T-cell (primary cell): ENCODE measurements around the gene EDIL3. TPM values are rescaled to one million over a fixed set of nuclear protein-coding genes. Genes with fewer than 3 reads are reported as not detected.

Experiments used
- ATAC-seq, 4 experiments: fragments of 200-7000 bp in 3 of 4; fragments of 150-1000 bp in 1 of 4; cut with Tn5 transposase; replicated peaks in 1 of 4; 1 replicate in 3 of 4; 2 replicates in 1 of 4; pipeline ENCODE4 v1.10.0; 2021; ENCODE audit warnings: moderate library complexity in 3 of 4, mild to moderate bottlenecking in 2 of 4, moderate number of reproducible peaks in 1 of 4
- CTCF ChIA-PET, 2 donors: fragments of 300-600 bp; sonication (Branson Sonifier 250); formaldehyde crosslinking; loops; one replicate each; lab custom pipeline; 2022; ENCODE audit warnings: antibody characterized with exemption in 2 of 2; lab: Charles Lee
- POLR2A ChIA-PET, 2 donors: fragments of 300-600 bp; sonication (Branson Sonifier 250); formaldehyde crosslinking; loops; one replicate each; lab custom pipeline; 2022; ENCODE audit warnings: antibody characterized with exemption in 2 of 2; lab: Charles Lee
- DNase-seq, 35 experiments: peaks; one replicate each; pipeline versions ENCODE4 v3.0.0 to v3.0.0-alpha.2; 2013 to 2023
- H3K27ac ChIP-seq: one replicate; pipeline ENCODE4 v1.5.1; 2013; ENCODE audit warnings: low read length
- H3K27me3 ChIP-seq, 2 experiments: replicated peaks in 1 of 2; 1 replicate in 1 of 2; 2 replicates in 1 of 2; pipeline versions ENCODE4 v1.6.1 to v1.7.0; 2013; ENCODE audit warnings: low read length in 1 of 2, mixed read lengths in 1 of 2; ENCODE audit not compliant: control insufficient read depth in 2 of 2, insufficient read depth in 2 of 2; ENCODE audit errors: extremely low read depth in 1 of 2
- H3K36me3 ChIP-seq, 2 donors: 1 replicate in 1 of 2; 2 replicates in 1 of 2; pipeline versions ENCODE4 v1.6.1 to v1.7.0; 2013; ENCODE audit warnings: low read length in 1 of 2; ENCODE audit not compliant: control insufficient read depth in 2 of 2, insufficient read depth in 1 of 2; ENCODE audit errors: extremely low read depth in 1 of 2
- H3K4me1 ChIP-seq, 2 experiments: 1 replicate in 1 of 2; 2 replicates in 1 of 2; pipeline versions ENCODE4 v1.6.1 to v1.7.0; 2013; ENCODE audit warnings: low read length in 2 of 2, mixed read lengths in 1 of 2; ENCODE audit not compliant: insufficient read depth in 2 of 2, control insufficient read depth in 1 of 2; ENCODE audit errors: extremely low read depth in 1 of 2
- H3K4me3 ChIP-seq, 2 donors: 1 replicate in 1 of 2; 2 replicates in 1 of 2; pipeline versions ENCODE4 v1.5.1 to v1.7.0; 2013; ENCODE audit warnings: mild to moderate bottlenecking in 2 of 2, low read length in 1 of 2, moderate library complexity in 1 of 2; ENCODE audit not compliant: control insufficient read depth in 1 of 2; ENCODE audit errors: extremely low read depth in 1 of 2
- H3K9me3 ChIP-seq: 2 replicates; pipeline ENCODE4 v1.7.0; 2013
- H3K27ac Mint-ChIP-seq, 2 donors: one replicate each; pipeline ENCODE4 v1.8.0; 2020 to 2021; ENCODE audit warnings: mild to moderate bottlenecking in 2 of 2, mixed read lengths in 2 of 2
- H3K27me3 Mint-ChIP-seq, 2 donors: one replicate each; pipeline ENCODE4 v1.8.0; 2021 to 2022; ENCODE audit warnings: mixed read lengths in 2 of 2
- H3K36me3 Mint-ChIP-seq: one replicate; pipeline ENCODE4 v1.8.0; 2021; ENCODE audit warnings: mixed read lengths
- H3K4me1 Mint-ChIP-seq, 3 donors: one replicate each; pipeline ENCODE4 v1.8.0; 2020 to 2022; ENCODE audit warnings: mixed read lengths in 3 of 3, mild to moderate bottlenecking in 1 of 3
- H3K4me3 Mint-ChIP-seq, 3 donors: one replicate each; pipeline ENCODE4 v1.8.0; 2020 to 2022; ENCODE audit warnings: mild to moderate bottlenecking in 3 of 3, mixed read lengths in 3 of 3, moderate library complexity in 3 of 3
- H3K9me3 Mint-ChIP-seq, 3 donors: one replicate each; pipeline ENCODE4 v1.8.0; 2020 to 2022; ENCODE audit warnings: mixed read lengths in 3 of 3
- WGBS: methylation state at CpG from one replicate; pipeline ENCODE4 v1.1.5; 2013; ENCODE audit warnings: missing lambda C conversion rate; ENCODE audit not compliant: insufficient coverage; 5-methylcytosine and 5-hydroxymethylcytosine counted together
- total RNA-seq, 35 experiments: library from RNA in 6 of 35; stranded (reverse) in 6 of 35; fragments of 120-200 nt in 1 of 35; gene quantifications; one replicate each; pipeline versions ENCODE4 v1.2.1 to v1.2.4 and lab custom pipeline; 2013 to 2026

The EDIL3 gene
- total RNA-seq, 5 donors from 2014 or later (not counting 1 experiment from before 2014, with no cell fraction given), result 0.07 to 0.18 (median 0.16) TPM; not detected in 2

- H3K36me3 Mint-ChIP-seq, result no peaks in the 10 kb centered on the region
- DNase-seq (no peak), ATAC-seq (no peak)
- no peak overlapping the region for H3K4me3 Mint-ChIP-seq
- WGBS, result no CpG with 5 or more reads among the region's 3 CpGs
- no peaks in the 10 kb centered on the region for H3K27me3 ChIP-seq
- ChIA-PET POLR2A (no interaction called here), CTCF (no interaction called here)
- no peaks in the 10 kb centered on the region for H3K4me1 Mint-ChIP-seq
- no peaks in the 10 kb centered on the region for H3K9me3 ChIP-seq
- H3K4me1 ChIP-seq, result no peaks in the 10 kb centered on the region
- H3K27ac ChIP-seq, result no peak overlapping the region
- H3K27me3 Mint-ChIP-seq, result no peaks in the 10 kb centered on the region
- H3K9me3 Mint-ChIP-seq, result peaks cover 0 to 4% (median 3%) of the 10 kb centered on the region in 3 donors
- no peaks in the 10 kb centered on the region for H3K36me3 ChIP-seq
- H3K4me3 ChIP-seq, result no peak overlapping the region
- H3K27ac Mint-ChIP-seq, result no peak overlapping the region
Measured at GRCh38 chr5:84130006-84130580, 254.6 kb downstream of the EDIL3 start.

GRCh38 chr5:84125216-84125615 is 259.5 kb downstream of the EDIL3 start:
- Histone ChIP-seq H3K4me1 (no peaks in the 10 kb centered on the region), H3K27me3 (no peaks in the 10 kb centered on the region), H3K9me3 (no peaks in the 10 kb centered on the region), H3K4me3 (no peak overlapping the region), H3K27ac (no peak overlapping the region), H3K36me3 (no peaks in the 10 kb centered on the region)
- Mint-ChIP-seq H3K4me1 (no peaks in the 10 kb centered on the region), H3K4me3 (no peak overlapping the region), H3K36me3 (no peaks in the 10 kb centered on the region), H3K9me3 (peaks cover 0 to 4% (median 3%) of the 10 kb centered on the region in 3 donors), H3K27me3 (no peaks in the 10 kb centered on the region), H3K27ac (no peak overlapping the region)
- CTCF ChIA-PET, result no interaction called here
- 80% methylated on average over 1 of the region's 3 CpGs for WGBS
- POLR2A ChIA-PET, result no interaction called here
- no peak for ATAC-seq
- no peak for DNase-seq

GRCh38 chr5:84119252-84119651 is 265.4 kb downstream of the EDIL3 start:
- no peaks in the 10 kb centered on the region for H3K27me3 ChIP-seq
- Mint-ChIP-seq H3K9me3 (no peaks in the 10 kb centered on the region), H3K36me3 (no peaks in the 10 kb centered on the region), H3K27ac (no peak overlapping the region), H3K4me3 (no peak overlapping the region), H3K27me3 (no peaks in the 10 kb centered on the region), H3K4me1 (no peaks in the 10 kb centered on the region)
- H3K9me3 ChIP-seq, result no peaks in the 10 kb centered on the region
- CTCF ChIA-PET, result no interaction called here
- H3K4me3 ChIP-seq, result no peak overlapping the region
- H3K36me3 ChIP-seq, result no peaks in the 10 kb centered on the region
- DNase-seq (no peak), ATAC-seq (no peak)
- H3K4me1 ChIP-seq, result no peaks in the 10 kb centered on the region
- H3K27ac ChIP-seq, result no peak overlapping the region
- no CpG with 5 or more reads among the region's 3 CpGs for WGBS
- POLR2A ChIA-PET, result no interaction called here

DNA sequence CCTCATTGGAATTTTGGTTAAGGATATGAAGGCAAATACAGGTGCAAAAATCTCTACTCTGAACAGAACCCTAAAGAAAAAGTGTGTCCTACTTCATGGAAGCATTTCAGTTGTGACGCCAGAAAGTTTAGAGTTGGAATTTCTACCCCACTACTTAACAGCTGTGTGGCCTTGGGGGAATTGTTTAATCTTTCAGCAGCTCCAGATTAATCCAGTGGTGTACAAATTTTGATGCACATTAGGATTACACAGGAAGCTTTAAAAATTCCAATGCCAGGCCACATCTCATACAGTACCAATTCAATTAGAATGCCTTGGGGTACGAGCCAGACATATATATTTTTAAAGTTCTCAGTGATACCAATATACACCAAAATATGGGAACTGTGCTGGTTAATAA is 266.1 kb downstream of the EDIL3 start:
- H3K9me3 ChIP-seq, result no peaks in the 10 kb centered on the region
- POLR2A ChIA-PET, result no interaction called here
- Mint-ChIP-seq H3K9me3 (no peaks in the 10 kb centered on the region), H3K27me3 (no peaks in the 10 kb centered on the region), H3K4me1 (no peaks in the 10 kb centered on the region), H3K27ac (no peak overlapping the region), H3K36me3 (no peaks in the 10 kb centered on the region), H3K4me3 (no peak overlapping the region)
- no peak overlapping the region for H3K4me3 ChIP-seq
- ATAC-seq, result no peak
- no peaks in the 10 kb centered on the region for H3K4me1 ChIP-seq
- no CpG with 5 or more reads among the region's 2 CpGs for WGBS
- H3K27ac ChIP-seq, result no peak overlapping the region
- no peaks in the 10 kb centered on the region for H3K27me3 ChIP-seq
- no peaks in the 10 kb centered on the region for H3K36me3 ChIP-seq
- DNase-seq, result no peak
- CTCF ChIA-PET, result no interaction called here

- H3K4me1 Mint-ChIP-seq, result no peaks in the 10 kb centered on the region
- POLR2A ChIA-PET, result interaction anchor here in 1 of 2 donors (0.7 kb wide), 1 partner anchor 923 kb away, joined by 3 read pairs; no protein-coding TSS in a partner anchor
- Histone ChIP-seq H3K27me3 (no peaks in the 10 kb centered on the region), H3K27ac (no peak overlapping the region), H3K4me3 (no peak overlapping the region), H3K9me3 (no peaks in the 10 kb centered on the region), H3K36me3 (no peaks in the 10 kb centered on the region), H3K4me1 (no peaks in the 10 kb centered on the region)
- WGBS, result no CpG with 5 or more reads among the region's 1 CpG
- no peak overlapping the region for H3K4me3 Mint-ChIP-seq
- no peaks in the 10 kb centered on the region for H3K36me3 Mint-ChIP-seq
- no peak overlapping the region for H3K27ac Mint-ChIP-seq
- peaks cover 0 to 9% (median 0%) of the 10 kb centered on the region in 3 donors for H3K9me3 Mint-ChIP-seq
- ATAC-seq, result no peak
- CTCF ChIA-PET, result no interaction called here
- DNase-seq, result no peak
- no peaks in the 10 kb centered on the region for H3K27me3 Mint-ChIP-seq
Measured at GRCh38 chr5:84115727-84116126, 269.0 kb downstream of the EDIL3 start.

- Mint-ChIP-seq H3K36me3 (no peaks in the 10 kb centered on the region), H3K27me3 (no peaks in the 10 kb centered on the region), H3K9me3 (peaks cover 0 to 9% (median 0%) of the 10 kb centered on the region in 3 donors), H3K4me1 (no peaks in the 10 kb centered on the region), H3K4me3 (no peak overlapping the region), H3K27ac (no peak overlapping the region)
- ChIA-PET POLR2A (no interaction called here), CTCF (no interaction called here)
- ATAC-seq (no peak), DNase-seq (no peak)
- no peak overlapping the region for H3K4me3 ChIP-seq
- H3K36me3 ChIP-seq, result no peaks in the 10 kb centered on the region
- H3K27ac ChIP-seq, result no peak overlapping the region
- no peaks in the 10 kb centered on the region for H3K4me1 ChIP-seq
- H3K27me3 ChIP-seq, result no peaks in the 10 kb centered on the region
- H3K9me3 ChIP-seq, result no peaks in the 10 kb centered on the region
- WGBS, result 93% methylated on average over 4 of the region's 6 CpGs
Measured at GRCh38 chr5:84113246-84114105, 271.2 kb downstream of the EDIL3 start.
